NCI-H2227 (cell line): Measurements from ENCODE around the gene GBA3.

Source experiments
- DNase-seq: peaks from one replicate; lab custom pipeline; 2025; ENCODE audit not compliant: unreplicated experiment; lab: John Stamatoyannopoulos, UW

GBA3 gene

GRCh38 chr4:22778547-22779163, 85.9 kb downstream of the GBA3 start:
- DNase-seq: no peak

GRCh38 chr4:22780317-22780716, 87.6 kb downstream of the GBA3 start:
- no peak for DNase-seq

GRCh38 chr4:22780797-22781196, 88.1 kb downstream of the GBA3 start:
- DNase-seq: no peak

- no peak for DNase-seq
Measured at GRCh38 chr4:22787753-22788375, 95.1 kb downstream of the GBA3 start.

GRCh38 chr4:22790631-22791030, 97.9 kb downstream of the GBA3 start:
- no peak for DNase-seq

- no peak for DNase-seq
Measured at GRCh38 chr4:22794732-22795131, 102.0 kb downstream of the GBA3 start.

- no peak for DNase-seq
Measured at GRCh38 chr4:22801391-22801790, 108.7 kb downstream of the GBA3 start.

GRCh38 chr4:22802876-22803275, 110.1 kb downstream of the GBA3 start:
- DNase-seq: no peak

- no peak for DNase-seq
Measured at GRCh38 chr4:22803512-22803911, 110.8 kb downstream of the GBA3 start.

- DNase-seq: no peak
Measured at GRCh38 chr4:22814906-22815305, 122.2 kb downstream of the GBA3 start.

- no peak for DNase-seq
Measured at GRCh38 chr4:22824091-22824490, 131.4 kb downstream of the GBA3 start.

GRCh38 chr4:22842360-22843018, 149.8 kb downstream of the GBA3 start:
- no peak for DNase-seq

GRCh38 chr4:22848332-22848731, 155.6 kb downstream of the GBA3 start:
- no peak for DNase-seq

- DNase-seq: no peak
Measured at GRCh38 chr4:22850055-22850454, 157.3 kb downstream of the GBA3 start.

GRCh38 chr4:22850630-22851029, 157.9 kb downstream of the GBA3 start:
- DNase-seq: no peak

GRCh38 chr4:22857411-22857810, 164.7 kb downstream of the GBA3 start:
- DNase-seq: no peak

GRCh38 chr4:22859318-22859717, 166.6 kb downstream of the GBA3 start:
- no peak for DNase-seq
